K562 (cell line): ENCODE measurements around the gene RARRES2. TPM values are rescaled to one million over a fixed set of nuclear protein-coding genes. Genes with fewer than 3 reads are reported as not detected.

Experiments
- CTCF ChIP-seq, 3 experiments: IDR thresholded peaks in 2 of 3; conservative IDR thresholded peaks in 1 of 3; 2 replicates each; pipeline ENCODE4 v1.5.1; 2011 to 2012; ENCODE audit warnings: low read length in 3 of 3, mild to moderate bottlenecking in 3 of 3, control low read depth in 2 of 3, improper control_type of control experiment in 1 of 3, inconsistent platforms in 1 of 3, low read depth in 1 of 3, mixed read lengths in 1 of 3, moderate library complexity in 1 of 3; ENCODE audit not compliant: insufficient read depth in 2 of 3
- CXXC5 ChIP-seq: fragments of 250-450 bp; sonication (Bioruptor Pico); IDR thresholded peaks from 2 replicates; pipeline ENCODE4 v1.8.0; 2022; ENCODE audit warnings: inconsistent platforms, mild to moderate bottlenecking, moderate library complexity
- DDX20 ChIP-seq: fragments of 450-650 bp; IDR thresholded peaks from 2 replicates; pipeline ENCODE4 v1.6.1; 2016; ENCODE audit warnings: missing genetic modification characterization, low read depth, mild to moderate bottlenecking, missing compliant biosample characterization, moderate library complexity
- ETV1 ChIP-seq: fragments of 450-650 bp; conservative IDR thresholded peaks from 2 replicates; pipeline ENCODE4 v1.6.1; 2016; ENCODE audit warnings: missing genetic modification characterization, control low read depth, low read depth, missing compliant biosample characterization
- JUND ChIP-seq, 2 experiments: IDR thresholded peaks; 2 replicates in 1 of 2; 3 replicates in 1 of 2; pipeline ENCODE4 v1.6.1; 2011; ENCODE audit warnings: borderline replicate concordance in 2 of 2, low read depth in 2 of 2, low read length in 2 of 2, improper control_type of control experiment in 1 of 2, missing biosample characterization in 1 of 2, missing genetic modification characterization in 1 of 2, missing genetic modification reagents in 1 of 2
- MEF2D ChIP-seq: conservative IDR thresholded peaks from 2 replicates; pipeline ENCODE4 v1.6.1; 2016; ENCODE audit warnings: low read depth, missing genetic modification characterization, missing compliant biosample characterization
- NEUROD1 ChIP-seq: fragments of 150-350 bp; IDR thresholded peaks from 2 replicates; pipeline ENCODE4 v1.6.1; 2014; ENCODE audit warnings: borderline replicate concordance, low read length, low read depth; ENCODE audit not compliant: partially characterized antibody
- RBBP5 ChIP-seq: fragments of 200-600 bp; sonication (generic); IDR thresholded peaks from 2 replicates; pipeline ENCODE4 v1.6.1; 2012; ENCODE audit warnings: borderline replicate concordance, mild to moderate bottlenecking, low read length, control low read depth, inconsistent platforms; ENCODE audit not compliant: insufficient read depth, poor library complexity, severe bottlenecking
- RBM34 ChIP-seq: fragments of 200-400 bp; formaldehyde crosslinking; IDR thresholded peaks from 2 replicates; pipeline ENCODE4 v1.6.1; 2018; ENCODE audit warnings: low read length, borderline replicate concordance; ENCODE audit not compliant: insufficient read depth
- RCOR1 ChIP-seq, 2 experiments: IDR thresholded peaks; 2 replicates each; pipeline ENCODE4 v1.6.1; 2012; ENCODE audit warnings: low read depth in 2 of 2, low read length in 2 of 2, borderline replicate concordance in 1 of 2, improper control_type of control experiment in 1 of 2
- STAT5B ChIP-seq: fragments of 250-450 bp; sonication (Bioruptor Pico); IDR thresholded peaks from 2 replicates; pipeline ENCODE4 v1.8.0; 2021; ENCODE audit warnings: mild to moderate bottlenecking, inconsistent platforms
- TOE1 ChIP-seq, 2 experiments: fragments of 450-650 bp in 1 of 2; sonication (generic) in 1 of 2; formaldehyde crosslinking in 1 of 2; IDR thresholded peaks; 2 replicates each; pipeline versions ENCODE4 v1.7.1 to v1.8.0; 2016 to 2022; ENCODE audit warnings: borderline replicate concordance in 2 of 2, mild to moderate bottlenecking in 2 of 2, antibody characterized with exemption in 1 of 2, inconsistent platforms in 1 of 2, low read depth in 1 of 2, missing genetic modification reagents in 1 of 2, moderate library complexity in 1 of 2
- TRIM25 ChIP-seq: fragments of 450-650 bp; IDR thresholded peaks from 2 replicates; pipeline ENCODE4 v1.7.0; 2016; ENCODE audit warnings: borderline replicate concordance
- YBX1 ChIP-seq: fragments of 450-650 bp; IDR thresholded peaks from 2 replicates; pipeline ENCODE4 v1.7.1; 2016; ENCODE audit warnings: mild to moderate bottlenecking
- ZKSCAN8 ChIP-seq: fragments of 200-800 bp; sonication (Bioruptor generic); IDR thresholded peaks from 2 replicates; pipeline ENCODE4 v1.6.1; 2016; ENCODE audit warnings: missing genetic modification characterization, missing compliant biosample characterization
- ZNF140 ChIP-seq: fragments of 250-450 bp; sonication (Bioruptor Pico); IDR thresholded peaks from 2 replicates; pipeline ENCODE4 v1.8.0; 2021; ENCODE audit warnings: moderate library complexity, mild to moderate bottlenecking, inconsistent platforms
- ZNF143 ChIP-seq: sonication (generic); formaldehyde crosslinking; IDR thresholded peaks from 2 replicates; pipeline ENCODE4 v1.9.0; 2022; ENCODE audit warnings: mild to moderate bottlenecking, missing genetic modification reagents
- ZZZ3 ChIP-seq: fragments of 450-650 bp; IDR thresholded peaks from 2 replicates; pipeline ENCODE4 v1.6.1; 2016; ENCODE audit warnings: antibody characterized with exemption, mild to moderate bottlenecking, moderate library complexity
- polyA plus RNA-seq, 8 experiments: library from polyadenylated mRNA; depleted of rRNA in 4 of 8; stranded (reverse) in 5 of 8; unstranded in 3 of 8; fragments of >200 nt; fragmentation: Nextera tagmentation in 2 of 8; fragmentation: Illumina TruSeq in 1 of 8; extraction: Ambion mirVana in 2 of 8; extraction: Trizol in 1 of 8; gene quantifications; 2 replicates each; pipeline versions ENCODE4 v1.2.1 to v1.2.3, GENCODE V29; 2011 to 2014; ENCODE audit warnings: inconsistent platforms in 1 of 8, missing spikeins in 1 of 8
- total RNA-seq, 7 experiments: library from RNA; depleted of rRNA in 6 of 7; stranded (reverse); fragments of >200 nt in 6 of 7; fragmentation: Illumina TruSeq in 2 of 7; extraction: Trizol in 2 of 7; gene quantifications; 2 replicates each; pipeline versions ENCODE4 v1.2.1 to v1.2.3, GENCODE V29; 2011 to 2021; ENCODE audit warnings: low replicate concordance in 1 of 7
- TF ChIP-seq, protein P1 (sequence below): fragments of 450-650 bp; formaldehyde crosslinking; IDR thresholded peaks from 2 replicates; pipeline ENCODE4 v1.4.0; 2022; ENCODE audit warnings: missing genetic modification characterization
- TF ChIP-seq, protein P2 (sequence below): fragments of 250-450 bp; sonication (Bioruptor Pico); IDR thresholded peaks from 2 replicates; pipeline ENCODE4 v1.9.0; 2021; ENCODE audit warnings: mild to moderate bottlenecking

The RARRES2 gene
- total and polyA plus RNA-seq, 9 of the 15 experiments (the other 6 are each of a cell fraction or from before 2014, with no cell fraction given) = 0.11 to 1.7 (median 0.23) TPM; not detected in 6

DNA sequence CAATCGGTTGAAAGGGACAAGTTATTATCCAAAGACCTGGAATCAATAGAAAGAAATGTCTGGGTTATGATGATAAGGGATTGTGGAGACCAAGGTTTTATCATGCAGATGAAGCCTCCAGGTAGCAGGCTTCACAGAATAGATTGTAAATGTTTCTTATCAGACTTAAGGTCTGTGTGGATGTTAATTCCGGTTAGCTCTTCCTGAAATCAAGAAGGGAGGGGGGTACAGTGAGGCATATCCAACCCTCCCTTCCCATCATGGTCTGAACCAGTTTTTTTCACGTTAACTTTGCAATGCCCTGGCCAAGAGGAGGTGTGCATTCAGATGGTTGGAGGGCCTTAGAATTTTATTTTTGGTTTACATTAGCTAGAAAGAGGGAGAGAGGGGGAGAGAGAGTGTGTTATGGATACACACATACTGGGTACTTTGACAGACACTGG lies 28.0 kb downstream of the RARRES2 start (continued):
- peak in 1 of 2 experiments; percentile 92; a peak in 2 of 4 replicates for TF ChIP-seq RCOR1 (IDR thresholded peaks at IDR 0.05; ENCODE audit: borderline replicate concordance in 1 of 2, low read depth in 2 of 2, low read length in 2 of 2)
- TF ChIP-seq ZKSCAN8 (CRISPR knock-in tag) = peak; percentile 47; the same call in 1 of the 2 replicates
- no peak for TF ChIP-seq ZNF140 (CRISPR knock-in tag)
- TF ChIP-seq STAT5B (CRISPR knock-in tag) = no peak
- TF ChIP-seq ZNF143 (CRISPR knock-in tag) = no peak
- 0 out of 2 replicates have a peak, but pooled peaks have one; percentile 32 for TF ChIP-seq DDX20 (tag)
- TF ChIP-seq TOE1 (IDR thresholded peaks at IDR 0.05; ENCODE audit: borderline replicate concordance) = no peak
- no peak for TF ChIP-seq TOE1 (CRISPR knock-in tag; IDR thresholded peaks at IDR 0.05; ENCODE audit: borderline replicate concordance, low read depth)
- TF ChIP-seq TRIM25 = no peak
- 0 out of 2 replicates have a peak, but pooled peaks have one; percentile 3 for TF ChIP-seq ZZZ3
- TF ChIP-seq NEUROD1 = peak; percentile 53
- TF ChIP-seq JUND (IDR thresholded peaks at IDR 0.05; ENCODE audit: borderline replicate concordance, low read depth, low read length) = 0 out of 2 replicates have a peak, but pooled peaks have one; percentile 76
- TF ChIP-seq JUND (tag; IDR thresholded peaks at IDR 0.05; ENCODE audit: borderline replicate concordance, low read depth, low read length) = peak; percentile 68; the same call in 1 of the 3 replicates
- TF ChIP-seq, protein P1, sequence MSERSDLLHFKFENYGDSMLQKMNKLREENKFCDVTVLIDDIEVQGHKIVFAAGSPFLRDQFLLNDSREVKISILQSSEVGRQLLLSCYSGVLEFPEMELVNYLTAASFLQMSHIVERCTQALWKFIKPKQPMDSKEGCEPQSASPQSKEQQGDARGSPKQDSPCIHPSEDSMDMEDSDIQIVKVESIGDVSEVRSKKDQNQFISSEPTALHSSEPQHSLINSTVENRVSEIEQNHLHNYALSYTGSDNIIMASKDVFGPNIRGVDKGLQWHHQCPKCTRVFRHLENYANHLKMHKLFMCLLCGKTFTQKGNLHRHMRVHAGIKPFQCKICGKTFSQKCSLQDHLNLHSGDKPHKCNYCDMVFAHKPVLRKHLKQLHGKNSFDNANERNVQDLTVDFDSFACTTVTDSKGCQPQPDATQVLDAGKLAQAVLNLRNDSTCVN (CRISPR knock-in tag) = no peak
- TF ChIP-seq CXXC5 (CRISPR knock-in tag) = peak; percentile 48
- TF ChIP-seq CTCF (IDR thresholded peaks at IDR 0.05 in 2 of 3, conservative IDR thresholded peaks at IDR 0.05 in 1 of 3; ENCODE audit: insufficient read depth in 2 of 3, low read depth in 1 of 3, low read length in 3 of 3) = no peak
- TF ChIP-seq YBX1 = no peak
- TF ChIP-seq RBBP5 = no peak
- TF ChIP-seq MEF2D (tag) = 0 out of 2 replicates have a peak, but pooled peaks have one; percentile 14
- TF ChIP-seq, protein P2, sequence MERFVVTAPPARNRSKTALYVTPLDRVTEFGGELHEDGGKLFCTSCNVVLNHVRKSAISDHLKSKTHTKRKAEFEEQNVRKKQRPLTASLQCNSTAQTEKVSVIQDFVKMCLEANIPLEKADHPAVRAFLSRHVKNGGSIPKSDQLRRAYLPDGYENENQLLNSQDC (CRISPR knock-in tag) = no peak
- TF ChIP-seq RBM34 = no peak
- TF ChIP-seq ETV1 (tag) = peak; percentile 79
